Activated T-cell treated with anti-CD3 and anti-CD28 coated beads for 1 hour (primary cell): ENCODE measurements around the gene KIAA0586.

ENCODE experiments used
- DNase-seq: peaks from one replicate; pipeline ENCODE4 v3.0.0-alpha.2; 2020; ENCODE audit warnings: low read depth

Gene KIAA0586

GRCh38 chr14:58598028-58598803, 170.7 kb downstream of the KIAA0586 start:
- DNase-seq: no peak

GRCh38 chr14:58598804-58599525, 171.4 kb downstream of the KIAA0586 start:
- DNase-seq: no peak

- no peak for DNase-seq
Observed at GRCh38 chr14:58599707-58600106, 172.2 kb downstream of the KIAA0586 start.
